IPS DF 4.7 (cell line): Measurements from ENCODE around the gene PHLPP1.
"Not testable (repeated sequence)": the region's sequence is repeated elsewhere in the genome, so short reads cannot be mapped to it uniquely, and the experiment has no call there.

ENCODE experiments used
- DNase-seq: peaks from one replicate; pipeline ENCODE4 v3.0.0-alpha.2; 2013; ENCODE audit warnings: low spot score; ENCODE audit errors: extremely low read depth

The PHLPP1 gene

DNA sequence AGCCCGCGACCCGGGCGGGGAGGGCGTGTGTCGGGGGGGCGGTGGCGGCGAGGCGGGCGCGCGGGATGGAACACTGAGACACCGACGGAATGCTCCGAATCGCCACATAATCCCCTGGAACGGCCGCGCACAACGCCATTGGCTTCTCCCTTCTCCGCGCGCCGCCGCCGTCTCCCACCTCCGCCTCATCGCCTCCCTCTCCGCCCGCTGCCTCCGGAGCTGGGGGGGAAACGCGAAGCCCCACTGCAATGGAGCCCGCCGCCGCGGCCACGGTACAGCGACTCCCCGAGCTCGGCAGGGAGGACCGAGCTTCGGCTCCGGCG lies at the start of gene PHLPP1:
Gene PHLPP1, plus strand, starts transcription at position 106 of the 323 bp plus-strand sequence. Its CDS starts 143 bp downstream, at position 249.
- no peak for DNase-seq

GRCh38 chr18:62669225-62669624 lies 46.1 kb upstream of the PHLPP1 start:
- DNase-seq = no peak

DNA sequence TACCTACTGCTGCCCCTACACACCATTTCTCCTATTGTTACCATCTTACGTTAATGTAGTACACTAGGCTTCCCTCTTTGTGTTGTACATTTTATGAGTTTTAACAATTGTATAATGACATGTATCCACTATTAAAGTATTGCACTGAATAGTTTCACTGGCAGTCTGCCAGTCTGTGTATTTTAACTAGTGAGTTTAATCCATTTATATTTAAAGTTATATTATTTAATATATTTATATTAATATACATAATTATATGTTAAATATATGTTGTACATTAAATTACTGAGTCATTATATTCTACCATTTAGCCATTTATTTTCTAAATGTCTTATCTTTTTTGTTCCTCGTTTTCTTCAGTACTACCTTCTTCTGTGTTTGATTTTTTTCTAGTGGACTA lies 44.8 kb upstream of the PHLPP1 start:
- DNase-seq = no peak

DNA sequence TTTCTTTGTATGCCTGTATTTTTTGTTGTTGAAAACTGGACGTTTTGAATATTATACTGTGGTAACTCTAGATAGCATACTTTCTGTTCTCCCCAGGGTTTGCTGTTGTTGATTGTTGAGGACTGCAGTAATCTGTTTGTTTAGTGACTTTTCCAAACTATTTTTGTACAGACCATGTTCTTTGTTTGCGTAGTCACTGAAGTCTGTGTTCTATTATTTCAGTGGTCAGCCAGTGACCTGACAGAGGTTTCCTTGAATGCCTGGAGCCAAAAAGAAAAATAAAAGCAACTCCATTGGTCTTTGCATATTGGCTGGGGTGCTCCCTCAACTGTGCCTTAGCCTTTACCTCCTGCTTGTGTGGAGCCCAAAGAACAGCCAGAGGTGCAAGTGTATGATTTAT lies 42.7 kb upstream of the PHLPP1 start:
- no peak for DNase-seq

- DNase-seq = no peak
Observed at GRCh38 chr18:62678847-62679485, 36.4 kb upstream of the PHLPP1 start.

- no peak for DNase-seq
Observed at GRCh38 chr18:62682371-62682770, 33.0 kb upstream of the PHLPP1 start.

GRCh38 chr18:62683935-62684334 lies 31.4 kb upstream of the PHLPP1 start:
- no peak for DNase-seq

DNA sequence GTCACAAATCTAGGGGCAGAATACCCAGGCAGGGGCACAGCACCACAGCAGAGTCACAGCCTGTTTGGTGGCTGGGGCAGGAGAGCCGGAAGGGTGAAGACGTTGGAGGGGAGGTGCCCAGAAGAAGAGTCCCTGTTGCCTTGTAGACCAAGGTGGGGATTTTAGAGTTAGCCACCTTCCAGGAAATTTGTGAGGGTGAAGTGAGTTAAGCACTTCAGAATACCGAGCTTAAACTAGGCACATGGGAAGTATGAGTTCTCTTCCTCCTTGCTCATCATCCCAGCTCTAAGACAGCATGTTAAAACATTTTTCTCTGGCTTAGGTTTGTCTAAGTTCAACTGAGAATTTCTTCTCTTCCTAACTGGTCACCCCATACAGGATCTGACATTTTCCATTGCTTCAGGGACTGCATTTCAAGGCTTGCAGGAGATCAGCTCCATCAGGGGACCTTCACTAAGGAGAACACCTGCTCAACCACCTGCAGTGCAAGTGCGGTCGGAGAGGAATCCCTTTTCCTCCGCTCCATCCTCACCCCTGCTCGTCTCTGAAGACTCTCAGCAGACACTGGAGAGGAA lies 26.5 kb upstream of the PHLPP1 start:
- no peak for DNase-seq

GRCh38 chr18:62690236-62690815 lies 25.0 kb upstream of the PHLPP1 start:
- DNase-seq = no peak

GRCh38 chr18:62693659-62694058 lies 21.7 kb upstream of the PHLPP1 start:
- DNase-seq = no peak

DNA sequence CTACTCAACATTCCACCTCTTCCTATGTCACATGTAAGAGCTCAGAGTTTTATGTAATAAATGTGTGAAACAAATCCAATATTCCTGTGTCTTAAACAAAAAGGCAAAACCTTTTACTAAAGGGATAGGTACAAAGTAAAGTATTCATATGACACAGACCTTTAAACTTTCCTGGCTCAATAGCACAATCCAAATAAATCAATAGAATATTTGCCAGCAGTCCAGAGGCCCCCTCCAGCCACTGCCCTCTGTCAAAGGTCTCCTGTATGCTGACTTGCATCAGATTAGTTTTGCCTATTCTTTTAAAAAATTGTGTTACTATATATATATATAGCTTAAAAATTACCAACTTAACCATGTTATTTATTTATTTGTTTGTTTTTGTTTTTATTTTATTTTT lies 17.7 kb upstream of the PHLPP1 start:
- no peak for DNase-seq

DNA sequence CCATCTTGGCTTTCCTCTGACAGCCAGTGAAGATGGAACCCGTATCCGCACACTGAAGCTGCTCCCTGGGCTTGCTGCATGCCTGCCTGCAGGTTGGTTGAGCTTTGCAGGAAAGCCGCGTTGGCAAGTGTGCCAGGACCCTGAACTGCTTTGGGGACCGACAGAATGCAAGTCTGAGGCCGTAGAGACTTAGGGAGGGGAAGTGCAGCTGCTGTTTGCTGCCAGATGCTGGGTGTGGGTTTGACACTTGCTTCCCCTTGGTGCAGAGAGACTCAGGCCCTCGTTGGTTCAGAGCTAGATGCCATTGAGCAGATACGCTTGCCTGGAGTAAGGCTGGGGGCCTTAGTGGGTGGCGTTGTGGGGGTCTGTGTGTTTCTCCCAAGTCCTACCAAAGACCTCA lies 13.1 kb upstream of the PHLPP1 start:
- DNase-seq = no peak

DNA sequence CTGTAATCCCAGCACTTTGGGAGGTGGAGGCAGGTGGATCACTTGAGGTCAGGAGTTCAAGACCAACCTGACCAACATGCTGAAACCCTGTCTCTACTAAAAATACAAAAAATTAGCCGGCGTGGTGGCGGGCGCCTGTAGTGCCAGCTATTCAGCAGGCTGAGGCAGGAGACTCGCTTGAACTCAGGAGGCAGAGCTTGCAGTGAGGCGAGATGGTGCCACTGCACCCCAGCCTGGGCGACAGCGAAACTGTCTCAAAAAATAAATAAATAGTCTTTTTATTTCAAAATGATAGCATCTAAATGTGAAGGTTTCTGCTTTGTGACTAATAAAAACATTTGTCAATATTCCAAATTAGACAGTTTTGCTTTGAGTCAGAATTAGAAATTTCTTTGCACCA lies 8.5 kb upstream of the PHLPP1 start:
- DNase-seq = not testable (repeated sequence)

- DNase-seq = not testable (repeated sequence)
Observed at GRCh38 chr18:62709908-62710307, 5.4 kb upstream of the PHLPP1 start.

DNA sequence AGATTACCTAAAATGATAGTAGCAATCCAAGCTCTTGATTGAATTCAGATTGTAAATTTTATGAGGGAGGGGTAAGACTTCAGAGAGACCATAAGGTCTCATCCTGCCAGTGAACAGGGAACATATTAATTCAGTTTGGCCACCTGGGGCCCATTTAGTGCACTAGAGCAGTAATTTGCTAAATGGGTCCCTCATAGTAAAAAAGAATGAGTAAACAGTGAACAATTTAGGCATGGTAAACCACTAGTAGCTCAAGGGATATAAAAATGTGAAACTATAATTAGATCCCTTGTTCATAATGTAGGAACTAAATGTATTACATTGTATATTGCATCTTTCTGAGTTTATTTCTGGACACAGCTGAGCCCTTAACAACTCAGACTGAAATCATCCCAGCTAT lies 4.9 kb upstream of the PHLPP1 start:
- no peak for DNase-seq

- no peak for DNase-seq
Observed at GRCh38 chr18:62711781-62712180, 3.6 kb upstream of the PHLPP1 start.

DNA sequence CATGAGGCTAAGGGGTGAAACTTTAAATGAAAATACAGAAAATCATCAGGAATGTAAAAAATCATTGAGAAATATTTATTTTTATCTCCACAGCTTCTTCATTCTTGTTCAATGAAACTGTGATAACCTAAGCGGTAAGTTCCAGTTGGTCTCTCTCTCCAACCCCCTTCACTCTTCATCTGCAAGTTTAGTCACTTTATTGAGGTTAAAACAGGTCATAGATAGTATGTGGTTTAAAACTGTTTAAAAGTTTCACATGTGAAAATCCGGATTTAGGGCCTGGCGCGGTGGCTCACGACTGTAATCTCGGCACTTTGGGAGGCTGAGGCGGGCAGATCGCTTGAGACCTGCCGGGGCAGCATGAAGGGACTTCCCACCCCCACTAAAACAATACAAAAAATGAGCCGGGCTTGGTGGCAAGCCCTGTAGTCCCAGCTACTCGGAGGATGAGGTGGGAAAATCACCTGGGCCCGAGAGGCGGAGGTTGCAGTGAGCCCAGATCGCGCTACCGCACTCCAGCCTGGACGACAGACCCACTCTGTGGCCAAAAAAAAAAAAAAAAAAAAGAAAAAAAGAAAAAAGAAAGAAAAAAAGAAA lies 1.6 kb upstream of the PHLPP1 start:
- no peak for DNase-seq

- DNase-seq = peak; percentile 98
Observed at GRCh38 chr18:62714671-62715435, 488 bp upstream of the PHLPP1 start.

DNA sequence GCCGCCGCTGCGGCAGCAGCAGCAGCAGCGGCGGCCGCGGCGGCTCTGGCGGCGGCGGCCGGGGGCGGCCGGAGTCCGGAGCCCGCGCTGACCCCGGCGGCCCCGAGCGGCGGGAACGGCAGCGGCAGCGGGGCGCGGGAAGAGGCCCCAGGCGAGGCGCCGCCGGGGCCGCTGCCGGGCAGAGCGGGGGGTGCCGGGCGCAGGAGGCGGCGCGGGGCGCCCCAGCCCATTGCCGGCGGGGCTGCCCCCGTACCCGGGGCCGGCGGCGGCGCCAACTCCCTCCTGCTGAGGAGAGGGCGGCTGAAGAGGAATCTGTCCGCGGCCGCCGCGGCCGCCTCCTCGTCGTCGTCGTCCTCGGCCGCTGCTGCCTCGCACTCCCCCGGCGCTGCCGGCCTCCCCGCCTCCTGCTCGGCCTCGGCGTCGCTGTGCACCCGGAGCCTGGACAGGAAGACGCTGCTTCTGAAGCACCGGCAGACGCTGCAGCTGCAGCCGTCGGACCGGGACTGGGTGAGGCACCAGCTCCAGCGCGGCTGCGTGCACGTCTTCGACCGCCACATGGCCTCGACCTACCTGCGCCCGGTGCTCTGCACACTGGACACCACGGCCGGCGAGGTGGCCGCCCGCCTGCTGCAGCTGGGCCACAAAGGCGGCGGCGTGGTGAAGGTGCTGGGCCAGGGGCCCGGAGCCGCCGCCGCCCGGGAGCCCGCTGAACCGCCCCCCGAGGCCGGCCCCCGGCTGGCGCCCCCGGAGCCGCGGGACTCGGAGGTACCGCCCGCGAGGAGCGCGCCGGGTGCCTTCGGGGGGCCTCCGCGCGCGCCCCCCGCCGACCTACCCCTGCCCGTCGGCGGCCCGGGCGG lies 646 bp downstream of the PHLPP1 start:
- no peak for DNase-seq

DNA sequence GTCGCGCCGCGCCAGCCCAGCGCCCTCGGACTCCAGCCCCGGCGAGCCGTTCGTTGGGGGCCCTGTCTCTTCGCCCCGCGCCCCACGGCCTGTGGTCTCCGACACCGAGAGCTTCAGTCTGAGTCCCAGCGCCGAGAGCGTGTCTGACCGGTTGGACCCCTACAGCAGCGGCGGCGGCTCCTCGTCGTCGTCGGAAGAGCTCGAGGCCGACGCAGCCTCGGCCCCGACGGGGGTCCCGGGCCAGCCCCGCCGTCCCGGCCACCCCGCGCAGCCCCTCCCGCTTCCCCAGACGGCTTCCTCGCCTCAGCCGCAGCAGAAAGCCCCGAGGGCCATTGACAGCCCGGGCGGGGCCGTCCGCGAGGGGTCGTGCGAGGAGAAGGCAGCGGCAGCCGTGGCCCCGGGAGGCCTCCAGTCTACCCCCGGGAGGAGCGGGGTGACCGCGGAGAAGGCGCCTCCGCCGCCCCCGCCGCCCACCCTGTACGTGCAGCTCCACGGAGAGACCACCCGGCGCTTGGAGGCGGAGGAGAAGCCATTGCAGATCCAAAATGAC lies 1.4 kb downstream of the PHLPP1 start:
- no peak for DNase-seq
